Measurements from ENCODE around the gene PLA2G2D. TPM values are rescaled to one million over a fixed set of nuclear protein-coding genes. Genes with fewer than 3 reads are reported as not detected.

PLA2G2D gene
- total and polyA plus RNA-seq, 2 of the 8 experiments (the other 6 are each of a cell fraction or from before 2014, with no cell fraction given) = not detected

DNA sequence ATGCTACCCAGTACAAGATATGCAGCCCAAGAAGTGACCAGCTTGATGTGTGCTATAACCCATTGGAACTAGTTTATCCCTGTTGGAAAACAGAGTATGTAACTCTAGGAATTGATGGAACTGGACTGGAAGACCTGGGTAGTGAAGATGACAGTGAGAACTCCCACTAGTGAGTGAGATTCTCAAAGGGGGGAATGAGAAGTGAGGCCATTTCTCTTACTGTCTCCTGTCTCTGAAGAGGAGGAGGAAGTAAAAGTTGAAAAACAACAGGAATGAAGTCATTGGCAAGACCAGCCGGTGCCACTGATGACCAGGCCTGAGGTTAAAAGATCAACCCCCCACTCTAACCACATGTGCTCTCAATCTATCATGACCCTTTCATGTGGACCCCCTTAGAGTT, 40.7 kb upstream of the PLA2G2D start:
- Histone ChIP-seq H3K9ac (replicated peaks in 1 of 4; ENCODE audit: extremely low read depth in 1 of 4, low read depth in 3 of 4, low read length in 3 of 4) (no peak overlapping the region), H3K23ac (ENCODE audit: insufficient read length) (no peak overlapping the region), H3K36me3 (ENCODE audit: control insufficient read depth in 2 of 4, insufficient read depth in 4 of 4, low read length in 3 of 4) (no peaks in the 10 kb centered on the region), H4K20me1 (replicated peaks in 1 of 2; ENCODE audit: control insufficient read depth in 1 of 2, insufficient read depth in 2 of 2, low read length in 2 of 2) (no peaks in the 10 kb centered on the region), H3K79me2 (ENCODE audit: control insufficient read depth in 1 of 2, insufficient read depth in 2 of 2, low read length in 2 of 2) (no peaks in the 10 kb centered on the region), H3K4me2 (ENCODE audit: insufficient read depth in 1 of 2, low read depth in 2 of 2, low read length in 2 of 2) (no peak overlapping the region), H2BK5ac (ENCODE audit: low read depth, low read length) (no peak overlapping the region), H3K56ac (replicated peaks; ENCODE audit: insufficient read length, low read depth, low read length) (no peak overlapping the region), H3K18ac (ENCODE audit: extremely low read depth, low read length) (no peak overlapping the region), H3K9me3 (ENCODE audit: insufficient read depth in 2 of 2, low read depth in 1 of 2, low read length in 1 of 2) (peaks cover 18 to 19% of the 10 kb centered on the region in 2 experiments), H3K14ac (ENCODE audit: insufficient read length) (no peak overlapping the region), H2AK5ac (ENCODE audit: low read depth, low read length) (no peak overlapping the region), H3K79me1 (ENCODE audit: low read depth, low read length) (no peaks in the 10 kb centered on the region), H2BK20ac (ENCODE audit: low read length) (no peak overlapping the region), H2BK15ac (ENCODE audit: low read length) (no peak overlapping the region), H3K23me2 (ENCODE audit: low read depth, low read length) (no peaks in the 10 kb centered on the region), H3K4ac (replicated peaks; ENCODE audit: insufficient read length, low read depth, low read length) (no peak overlapping the region), H3K4me3 (ENCODE audit: extremely low read depth in 1 of 4, insufficient read depth in 2 of 4, low read depth in 3 of 4, low read length in 4 of 4) (no peak overlapping the region), H2BK120ac (replicated peaks; ENCODE audit: low read depth, low read length) (no peak overlapping the region), H3K27ac (ENCODE audit: low read depth, low read length) (no peak overlapping the region), H2BK12ac (ENCODE audit: low read depth, low read length) (no peak overlapping the region), H3K4me1 (replicated peaks in 1 of 4; ENCODE audit: control insufficient read depth in 3 of 4, insufficient read depth in 4 of 4, low read length in 3 of 4) (no peaks in the 10 kb centered on the region), H3K27me3 (replicated peaks in 1 of 4; ENCODE audit: control insufficient read depth in 3 of 4, extremely low read depth in 1 of 4, insufficient read depth in 3 of 4, low read length in 3 of 4) (no peaks in the 10 kb centered on the region), H2AFZ (ENCODE audit: low read length) (no peak overlapping the region), H4K8ac (ENCODE audit: extremely low read depth, insufficient read depth, low read length) (no peak overlapping the region), H4K5ac (ENCODE audit: insufficient read length, low read depth, low read length) (no peak overlapping the region), H4K91ac (replicated peaks; ENCODE audit: insufficient read length, low read length) (no peak overlapping the region)
- DNase-seq (ENCODE audit: low read depth in 1 of 2, low spot score in 2 of 2) (no peak), FAIRE-seq (no peak)
- 94% methylated on average over 1 of the region's 1 CpG; no CpG with 5 or more reads in 1 of the 2 experiments for whole genome bisulfite sequencing, 2 experiments (ENCODE audit: extremely low coverage in 1 of 2, insufficient coverage in 1 of 2, insufficient read length in 1 of 2, insufficient replicate concordance in 2 of 2, low coverage in 1 of 2, low lambda C conversion rate in 2 of 2, missing lambda C conversion rate in 1 of 2)
- TF ChIP-seq EP300 (IDR thresholded peaks at IDR 0.05; ENCODE audit: borderline replicate concordance in 1 of 2, low read depth in 2 of 2, low read length in 2 of 2) = peak in 1 of 2 experiments; percentile 91; a peak in 1 of 3 replicates
- TF ChIP-seq RFX5 (IDR thresholded peaks at IDR 0.05; ENCODE audit: borderline replicate concordance, low read depth, low read length) = no peak
- ChIA-PET POLR2A (ENCODE audit: partially characterized antibody) (no interaction called here), CTCF (ENCODE audit: partially characterized antibody) (interaction anchor here (0.6 to 1.6 kb wide), 6 partner anchors 10 to 816 kb away, joined by 3 to 6 read pairs (median 4); no protein-coding TSS in a partner anchor)
